Natural killer cell treated with Interleukin-12 subunit alpha and Interleukin-12 subunit beta and Interleukin-15 and Interleukin-18, amount 100 ng/mL, for 72 hours (primary cell): ENCODE results near the gene MRPL10. TPM values are rescaled to one million over a fixed set of nuclear protein-coding genes. Genes with fewer than 3 reads are reported as not detected.

Source experiments
- total RNA-seq, 2 donors: library from RNA; stranded (reverse); gene quantifications; one replicate each; pipeline ENCODE4 v1.2.3, GENCODE V29; 2022

The MRPL10 gene
- total RNA-seq, 2 donors from 2014 or later = 44.6 to 44.7 TPM

Other genes starting within 250 kb of the MRPL10 start
- 1,000 to 10,000 TPM in 1 of 2 donors, 100 to 1,000 TPM in 1; 665 to 1,039 TPM for gene KPNB1, start 181.6 kb downstream of the MRPL10 start, total RNA-seq
- 10 to 100 TPM; 13.1 to 22.6 TPM for gene TBKBP1, start 137.4 kb downstream of the MRPL10 start, total RNA-seq
- gene TBX21, start 98.3 kb downstream of the MRPL10 start, total RNA-seq = 100 to 1,000 TPM; 234 to 437 TPM
- 10 to 100 TPM; 21.6 to 28.6 TPM for gene OSBPL7, start 9.7 kb downstream of the MRPL10 start, total RNA-seq
- gene LRRC46, start 129 bp upstream of the MRPL10 start, total RNA-seq = under 1 TPM; 0.17 to 0.86 TPM
- gene SCRN2, start 9.7 kb upstream of the MRPL10 start, total RNA-seq = 10 to 100 TPM; 18.1 to 23.5 TPM
- gene SP6, start 19.6 kb upstream of the MRPL10 start, total RNA-seq = under 1 TPM in 1 of 2 donors, not detected in 1; 0.24 TPM
- 10 to 100 TPM; 22.0 to 25.8 TPM for gene SP2, start 64.7 kb upstream of the MRPL10 start, total RNA-seq
- gene PNPO, start 110.0 kb upstream of the MRPL10 start, total RNA-seq = 10 to 100 TPM; 21.5 to 39.9 TPM
- gene PRR15L, start 126.3 kb upstream of the MRPL10 start, total RNA-seq = not detected
- gene CDK5RAP3, start 139.6 kb upstream of the MRPL10 start, total RNA-seq = 100 to 1,000 TPM; 150 to 278 TPM
- gene COPZ2, start 206.3 kb upstream of the MRPL10 start, total RNA-seq = 10 to 100 TPM; 14.9 to 32.9 TPM
- 100 to 1,000 TPM; 103 to 153 TPM for gene NFE2L1, start 216.8 kb upstream of the MRPL10 start, total RNA-seq